GM12878 (cell line): ENCODE data around the gene BDH1.

Experiments
- BCL3 ChIP-seq: IDR thresholded peaks from 2 replicates; pipeline ENCODE4 v1.6.1; 2011; ENCODE audit warnings: borderline replicate concordance, low read depth, mild to moderate bottlenecking, moderate library complexity, low read length; ENCODE audit not compliant: insufficient read depth, poor library complexity, severe bottlenecking
- CTCF ChIP-seq, 3 experiments: IDR thresholded peaks in 2 of 3; conservative IDR thresholded peaks in 1 of 3; 2 replicates each; pipeline ENCODE4 v1.5.1; 2011; ENCODE audit warnings: low read depth in 3 of 3, low read length in 3 of 3, mild to moderate bottlenecking in 3 of 3, control low read depth in 2 of 3, moderate library complexity in 2 of 3, inconsistent platforms in 1 of 3, mixed read lengths in 1 of 3; ENCODE audit not compliant: control insufficient read depth in 2 of 3, insufficient read depth in 1 of 3; ENCODE audit errors: extremely low read depth in 1 of 3
- EP300 ChIP-seq, 2 experiments: fragments of 150-350 bp in 1 of 2; IDR thresholded peaks; 2 replicates each; pipeline ENCODE4 v1.6.1; 2011 to 2012; ENCODE audit warnings: low read depth in 2 of 2, low read length in 2 of 2, borderline replicate concordance in 1 of 2, improper control_type of control experiment in 1 of 2, inconsistent platforms in 1 of 2; ENCODE audit not compliant: control insufficient read depth in 1 of 2
- POLR2A ChIP-seq: IDR thresholded peaks from 2 replicates; pipeline ENCODE4 v1.6.1; 2011; ENCODE audit warnings: low read depth, mild to moderate bottlenecking, low read length
- POLR2AphosphoS5 ChIP-seq: IDR thresholded peaks from 2 replicates; pipeline ENCODE4 v1.6.1; 2011; ENCODE audit warnings: mild to moderate bottlenecking, low read length, inconsistent platforms
- RAD21 ChIP-seq: IDR thresholded peaks from 2 replicates; pipeline ENCODE4 v1.6.1; 2011; ENCODE audit warnings: mild to moderate bottlenecking, low read depth, low read length, moderate library complexity; ENCODE audit not compliant: insufficient read depth
- RBBP5 ChIP-seq: fragments of 200-600 bp; sonication (generic); conservative IDR thresholded peaks from 2 replicates; pipeline ENCODE4 v1.6.1; 2016
- SKIL ChIP-seq: fragments of 450-650 bp; IDR thresholded peaks from 2 replicates; pipeline ENCODE4 v1.6.1; 2017; ENCODE audit warnings: mild to moderate bottlenecking, low read depth, inconsistent platforms; ENCODE audit not compliant: poor library complexity, severe bottlenecking

- no peak for TF ChIP-seq SKIL
- TF ChIP-seq POLR2AphosphoS5 = no peak
- TF ChIP-seq CTCF (IDR thresholded peaks at IDR 0.05 in 2 of 3, conservative IDR thresholded peaks at IDR 0.05 in 1 of 3; ENCODE audit: control insufficient read depth in 2 of 3, extremely low read depth in 1 of 3, insufficient read depth in 1 of 3, low read depth in 3 of 3, low read length in 3 of 3) = no peak
- TF ChIP-seq EP300 (IDR thresholded peaks at IDR 0.05; ENCODE audit: borderline replicate concordance in 1 of 2, control insufficient read depth in 1 of 2, low read depth in 2 of 2, low read length in 2 of 2) = no peak
- no peak for TF ChIP-seq RBBP5
- no peak for TF ChIP-seq POLR2A
- no peak for TF ChIP-seq RAD21
- TF ChIP-seq BCL3 = no peak
Observed at GRCh38 chr3:197598404-197598980, 42.7 kb upstream of the BDH1 start.
